Peyer's patch (tissue), 4 donors: ENCODE results near the gene GABRG3. TPM values are rescaled to one million over a fixed set of nuclear protein-coding genes. Genes with fewer than 3 reads are reported as not detected.

Experiments used
- DNase-seq, 3 donors: peaks; one replicate each; pipeline ENCODE4 v3.0.0-alpha.2; 2017 to 2019
- H3K27ac ChIP-seq, 4 donors: fragments of 200-600 bp; sonication (generic); one replicate each; pipeline ENCODE4 v1.5.1; 2016 to 2019
- H3K27me3 ChIP-seq, 2 donors: fragments of 200-600 bp; sonication (generic); one replicate each; pipeline ENCODE4 v1.5.1; 2019
- H3K36me3 ChIP-seq, 3 donors: fragments of 200-600 bp; sonication (generic); one replicate each; pipeline ENCODE4 v1.5.1; 2016 to 2019
- H3K4me1 ChIP-seq, 4 donors: fragments of 200-600 bp; sonication (generic); one replicate each; pipeline ENCODE4 v1.5.1; 2016 to 2019
- H3K4me3 ChIP-seq, 4 donors: fragments of 200-600 bp; sonication (generic); 1 replicate in 3 of 4; 2 replicates in 1 of 4; pipeline ENCODE4 v1.5.1; 2016 to 2019; ENCODE audit warnings: mild to moderate bottlenecking in 1 of 4
- H3K9me3 ChIP-seq, 4 donors: fragments of 200-600 bp; sonication (generic); one replicate each; pipeline ENCODE4 v1.5.1; 2016 to 2019; ENCODE audit warnings: mild to moderate bottlenecking in 1 of 4
- POLR2A ChIP-seq, 2 donors: fragments of 450-650 bp; IDR thresholded peaks; one replicate each; pipeline ENCODE4 v1.5.1; 2017; ENCODE audit warnings: antibody characterized with exemption in 2 of 2, mild to moderate bottlenecking in 2 of 2, moderate library complexity in 2 of 2
- total RNA-seq, 4 donors: library from RNA; depleted of rRNA; stranded (reverse); fragments of >200 nt; gene quantifications; one replicate each; pipeline ENCODE4 v1.1.0, GENCODE V29; 2016
- TF ChIP-seq, protein P1 (sequence below), 6 experiments: fragments of 450-650 bp in 4 of 6; fragments of 200-600 bp in 2 of 6; sonication (generic) in 1 of 6; IDR thresholded peaks; one replicate each; pipeline ENCODE4 v1.5.1; 2017 to 2019; ENCODE audit warnings: antibody characterized with exemption in 6 of 6, mild to moderate bottlenecking in 3 of 6, moderate library complexity in 1 of 6

The GABRG3 gene
- total RNA-seq, 4 donors from 2014 or later = not detected

DNA sequence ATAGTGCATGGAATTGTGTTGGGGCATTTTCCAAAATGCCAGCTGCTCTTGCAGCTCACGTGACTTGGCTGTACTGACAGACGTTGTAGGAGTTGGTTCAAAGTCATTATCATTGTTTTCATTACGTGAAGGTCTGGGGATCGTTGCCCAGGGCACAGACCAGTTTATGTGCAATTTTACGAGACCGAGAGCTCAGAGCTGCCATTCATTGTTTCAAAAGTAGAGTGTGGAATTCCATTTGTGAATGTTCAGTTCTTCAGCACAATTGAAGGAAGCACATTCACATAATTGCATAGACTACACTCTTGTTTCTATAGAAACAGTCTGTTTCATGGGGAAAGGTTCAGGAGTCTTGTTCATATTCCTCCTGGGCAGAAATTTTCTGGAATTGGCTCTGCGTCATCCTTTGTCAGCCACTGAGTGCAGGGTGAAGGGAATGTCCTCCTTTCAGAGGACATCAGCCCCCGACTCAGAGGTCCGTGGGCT is 54.5 kb downstream of the GABRG3 start:
- Histone ChIP-seq H3K27me3 (no peaks in the 10 kb centered on the region), H3K27ac (no peak overlapping the region), H3K36me3 (no peaks in the 10 kb centered on the region), H3K4me1 (no peaks in the 10 kb centered on the region), H3K9me3 (no peaks in the 10 kb centered on the region), H3K4me3 (no peak overlapping the region)
- TF ChIP-seq, protein P1, sequence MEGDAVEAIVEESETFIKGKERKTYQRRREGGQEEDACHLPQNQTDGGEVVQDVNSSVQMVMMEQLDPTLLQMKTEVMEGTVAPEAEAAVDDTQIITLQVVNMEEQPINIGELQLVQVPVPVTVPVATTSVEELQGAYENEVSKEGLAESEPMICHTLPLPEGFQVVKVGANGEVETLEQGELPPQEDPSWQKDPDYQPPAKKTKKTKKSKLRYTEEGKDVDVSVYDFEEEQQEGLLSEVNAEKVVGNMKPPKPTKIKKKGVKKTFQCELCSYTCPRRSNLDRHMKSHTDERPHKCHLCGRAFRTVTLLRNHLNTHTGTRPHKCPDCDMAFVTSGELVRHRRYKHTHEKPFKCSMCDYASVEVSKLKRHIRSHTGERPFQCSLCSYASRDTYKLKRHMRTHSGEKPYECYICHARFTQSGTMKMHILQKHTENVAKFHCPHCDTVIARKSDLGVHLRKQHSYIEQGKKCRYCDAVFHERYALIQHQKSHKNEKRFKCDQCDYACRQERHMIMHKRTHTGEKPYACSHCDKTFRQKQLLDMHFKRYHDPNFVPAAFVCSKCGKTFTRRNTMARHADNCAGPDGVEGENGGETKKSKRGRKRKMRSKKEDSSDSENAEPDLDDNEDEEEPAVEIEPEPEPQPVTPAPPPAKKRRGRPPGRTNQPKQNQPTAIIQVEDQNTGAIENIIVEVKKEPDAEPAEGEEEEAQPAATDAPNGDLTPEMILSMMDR (IDR thresholded peaks at IDR 0.05) = no peak
- TF ChIP-seq POLR2A (IDR thresholded peaks at IDR 0.05) = no peak
- no peak for DNase-seq

DNA sequence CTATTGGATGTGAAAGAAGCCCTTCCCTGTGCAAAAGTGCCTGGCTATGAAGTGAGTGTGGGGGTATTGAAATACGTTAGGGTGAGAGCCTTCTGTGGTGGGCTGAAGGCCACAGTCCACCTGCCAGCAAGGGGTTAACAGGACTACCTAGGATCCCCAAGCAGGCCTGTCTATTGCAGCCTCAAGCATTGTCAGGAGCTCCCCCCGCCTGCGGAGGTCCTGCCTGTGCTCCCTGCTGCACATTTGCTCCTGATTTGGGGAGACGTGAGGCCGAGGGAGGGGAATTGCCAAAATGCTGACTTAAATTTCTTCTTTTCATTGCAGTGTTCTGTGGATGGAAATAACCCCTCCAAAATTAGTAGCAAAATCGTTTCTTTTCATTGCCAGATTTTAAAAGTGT is 56.2 kb downstream of the GABRG3 start:
- no peak overlapping the region for H3K27ac ChIP-seq
- H3K36me3 ChIP-seq = no peaks in the 10 kb centered on the region
- DNase-seq = no peak
- H3K4me1 ChIP-seq = no peaks in the 10 kb centered on the region
- TF ChIP-seq, protein P1 (IDR thresholded peaks at IDR 0.05) = no peak
- no peak for TF ChIP-seq POLR2A (IDR thresholded peaks at IDR 0.05)
- H3K9me3 ChIP-seq = no peaks in the 10 kb centered on the region
- no peaks in the 10 kb centered on the region for H3K27me3 ChIP-seq
- H3K4me3 ChIP-seq = no peak overlapping the region

- no peak for DNase-seq
- H3K9me3 ChIP-seq = no peaks in the 10 kb centered on the region
- H3K4me1 ChIP-seq = no peaks in the 10 kb centered on the region
- H3K27me3 ChIP-seq = no peaks in the 10 kb centered on the region
- no peak for TF ChIP-seq POLR2A (IDR thresholded peaks at IDR 0.05)
- TF ChIP-seq, protein P1 (IDR thresholded peaks at IDR 0.05) = no peak
- H3K27ac ChIP-seq = no peak overlapping the region
- no peaks in the 10 kb centered on the region for H3K36me3 ChIP-seq
- H3K4me3 ChIP-seq = no peak overlapping the region
These were observed 58.0 kb downstream of the GABRG3 start for GRCh38 chr15:27028858-27029477.

DNA sequence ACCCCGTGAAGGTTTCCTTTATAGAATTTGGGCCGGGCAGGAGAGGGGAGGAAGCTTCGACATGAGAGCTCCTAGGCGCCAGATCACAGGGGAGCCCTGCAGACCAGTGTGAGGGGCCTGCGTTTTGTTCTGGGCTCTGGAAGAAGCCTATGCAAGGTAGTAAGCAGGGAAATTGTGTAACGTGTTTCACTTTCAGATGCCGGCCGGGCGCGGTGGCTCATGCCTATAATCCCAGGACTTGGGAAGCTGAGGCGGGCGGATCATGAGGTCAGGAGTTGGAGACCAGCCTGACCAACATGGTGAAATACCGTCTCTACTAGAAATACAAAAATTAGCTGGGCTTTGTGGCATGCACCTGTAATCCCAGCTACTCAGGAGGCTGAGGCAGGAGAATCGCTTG is 65.2 kb downstream of the GABRG3 start:
- no peak overlapping the region for H3K27ac ChIP-seq

DNA sequence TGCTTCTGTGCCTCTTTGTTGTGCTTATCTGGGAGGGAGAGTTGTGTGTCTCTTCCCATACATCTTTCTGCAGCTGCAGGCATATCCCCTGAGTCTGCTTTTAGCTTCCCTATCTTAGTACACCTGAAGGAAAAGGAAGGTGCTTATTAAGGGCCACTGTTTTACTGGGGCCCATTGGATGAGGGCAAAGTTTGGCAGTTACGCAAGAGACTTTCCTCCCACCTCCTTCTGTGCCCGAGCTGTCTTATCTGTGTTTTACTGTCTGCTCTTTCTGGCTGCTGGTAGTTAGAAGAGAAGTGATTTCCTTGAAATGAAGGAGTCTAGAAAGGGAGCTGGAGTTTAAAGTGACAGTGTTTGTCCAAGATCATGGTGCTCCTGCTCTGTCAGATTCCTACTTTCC is 66.5 kb downstream of the GABRG3 start:
- no peak overlapping the region for H3K27ac ChIP-seq
- H3K27me3 ChIP-seq = no peaks in the 10 kb centered on the region
- no peaks in the 10 kb centered on the region for H3K4me1 ChIP-seq
- H3K9me3 ChIP-seq = no peaks in the 10 kb centered on the region
- H3K4me3 ChIP-seq = no peak overlapping the region
- no peak for DNase-seq
- H3K36me3 ChIP-seq = no peaks in the 10 kb centered on the region
- TF ChIP-seq POLR2A (IDR thresholded peaks at IDR 0.05) = no peak
- TF ChIP-seq, protein P1 (IDR thresholded peaks at IDR 0.05) = no peak

More for the DNA sequence above, 65.2 kb downstream of the GABRG3 start:
- Histone ChIP-seq H3K27me3 (no peaks in the 10 kb centered on the region), H3K36me3 (no peaks in the 10 kb centered on the region), H3K9me3 (no peaks in the 10 kb centered on the region), H3K4me1 (no peaks in the 10 kb centered on the region), H3K4me3 (no peak overlapping the region)
- no peak for DNase-seq
- TF ChIP-seq, protein P1 (IDR thresholded peaks at IDR 0.05) = no peak
- TF ChIP-seq POLR2A (IDR thresholded peaks at IDR 0.05) = no peak
